CD14-positive monocyte (primary cell): Measurements from ENCODE around the gene CSTPP1. TPM values are rescaled to one million over a fixed set of nuclear protein-coding genes. Genes with fewer than 3 reads are reported as not detected.
A peak's percentile ranks its signal among the peaks of the same experiment; 100 is the strongest.
"Not testable (repeated sequence)": the region's sequence is repeated elsewhere in the genome, so short reads cannot be mapped to it uniquely, and the experiment has no call there.

ENCODE experiments used
- DNase-seq, 3 donors: peaks; one replicate each; pipeline ENCODE4 v3.0.0-alpha.2; 2011 to 2022
- H2AFZ ChIP-seq: 2 replicates; pipeline ENCODE4 v1.6.0; 2012; ENCODE audit warnings: mild to moderate bottlenecking, low read depth, low read length, inconsistent platforms; ENCODE audit not compliant: insufficient read depth, poor library complexity, severe bottlenecking
- H3K27ac ChIP-seq, 2 donors: 1 replicate in 1 of 2; 2 replicates in 1 of 2; pipeline ENCODE4 v1.5.1; 2012 to 2013; ENCODE audit warnings: low read length in 2 of 2, control low read depth in 1 of 2, inconsistent platforms in 1 of 2, low read depth in 1 of 2, mild to moderate bottlenecking in 1 of 2
- H3K27me3 ChIP-seq, 2 donors: one replicate each; pipeline versions ENCODE4 v1.6.0 to v1.6.1; 2011 to 2013; ENCODE audit warnings: low read length in 2 of 2; ENCODE audit not compliant: control insufficient read depth in 2 of 2, insufficient read depth in 2 of 2
- H3K36me3 ChIP-seq, 2 donors: replicated peaks in 1 of 2; 1 replicate in 1 of 2; 2 replicates in 1 of 2; pipeline versions ENCODE4 v1.5.1 to v1.6.1; 2012 to 2013; ENCODE audit warnings: low read length in 2 of 2, control low read depth in 1 of 2, inconsistent platforms in 1 of 2, mild to moderate bottlenecking in 1 of 2; ENCODE audit not compliant: insufficient read depth in 2 of 2, control insufficient read depth in 1 of 2
- H3K4me1 ChIP-seq, 2 donors: 1 replicate in 1 of 2; 2 replicates in 1 of 2; pipeline versions ENCODE4 v1.5.1 to v1.6.1; 2012 to 2013; ENCODE audit warnings: low read length in 2 of 2, control low read depth in 1 of 2, inconsistent platforms in 1 of 2, mild to moderate bottlenecking in 1 of 2, moderate library complexity in 1 of 2; ENCODE audit not compliant: insufficient read depth in 2 of 2, control insufficient read depth in 1 of 2
- H3K4me2 ChIP-seq: replicated peaks from 2 replicates; pipeline ENCODE3; 2012; ENCODE audit warnings: low read length, moderate library complexity, mild to moderate bottlenecking; ENCODE audit not compliant: poor library complexity, severe bottlenecking; ENCODE audit errors: extremely low read depth
- H3K4me3 ChIP-seq, 3 experiments: fragments of 200-600 bp in 1 of 3; sonication (generic) in 1 of 3; replicated peaks in 1 of 3; 1 replicate in 2 of 3; 2 replicates in 1 of 3; pipeline ENCODE4 v1.5.1; 2011 to 2013; ENCODE audit warnings: low read length in 3 of 3, mild to moderate bottlenecking in 3 of 3, control low read depth in 2 of 3, low read depth in 2 of 3, inconsistent platforms in 1 of 3, moderate library complexity in 1 of 3
- H3K79me2 ChIP-seq: 2 replicates; pipeline ENCODE4 v1.6.0; 2012; ENCODE audit warnings: mild to moderate bottlenecking, control low read depth, inconsistent platforms, low read length, moderate library complexity; ENCODE audit not compliant: insufficient read depth
- H3K9ac ChIP-seq: 2 replicates; pipeline ENCODE4 v1.6.0; 2017; ENCODE audit warnings: low read length, mild to moderate bottlenecking; ENCODE audit not compliant: insufficient read depth, poor library complexity, severe bottlenecking
- H3K9me3 ChIP-seq, 2 donors: replicated peaks in 1 of 2; 1 replicate in 1 of 2; 2 replicates in 1 of 2; pipeline versions ENCODE4 v1.5.1 to v1.6.1; 2012 to 2013; ENCODE audit warnings: low read length in 2 of 2, control low read depth in 1 of 2; ENCODE audit not compliant: control insufficient read depth in 1 of 2, insufficient read depth in 1 of 2
- H4K20me1 ChIP-seq: 2 replicates; pipeline ENCODE4 v1.6.0; 2012; ENCODE audit warnings: mild to moderate bottlenecking, low read length, control low read depth, moderate library complexity; ENCODE audit not compliant: insufficient read depth
- H3K27ac Mint-ChIP-seq, 7 donors: one replicate each; pipeline ENCODE4 v1.8.0; 2020; ENCODE audit warnings: mild to moderate bottlenecking in 7 of 7, mixed read lengths in 7 of 7, moderate library complexity in 6 of 7, inconsistent platforms in 2 of 7
- H3K27me3 Mint-ChIP-seq, 3 donors: one replicate each; pipeline ENCODE4 v1.8.0; 2021 to 2022; ENCODE audit warnings: low read depth in 3 of 3, mild to moderate bottlenecking in 3 of 3, mixed read lengths in 3 of 3, moderate library complexity in 3 of 3, inconsistent platforms in 1 of 3
- H3K36me3 Mint-ChIP-seq, 2 donors: one replicate each; pipeline ENCODE4 v1.8.0; 2020; ENCODE audit warnings: mixed read lengths in 2 of 2, inconsistent platforms in 1 of 2, mild to moderate bottlenecking in 1 of 2
- H3K4me1 Mint-ChIP-seq: one replicate; pipeline ENCODE4 v1.8.0; 2020; ENCODE audit warnings: mild to moderate bottlenecking, mixed read lengths
- H3K4me3 Mint-ChIP-seq, 2 donors: one replicate each; pipeline ENCODE4 v1.8.0; 2020; ENCODE audit warnings: mild to moderate bottlenecking in 2 of 2, mixed read lengths in 2 of 2, moderate library complexity in 1 of 2
- H3K9me3 Mint-ChIP-seq, 7 donors: one replicate each; pipeline ENCODE4 v1.8.0; 2020 to 2022; ENCODE audit warnings: mixed read lengths in 7 of 7, mild to moderate bottlenecking in 6 of 7, moderate library complexity in 6 of 7, inconsistent platforms in 2 of 7
- WGBS: methylation state at CpG from one replicate; pipeline ENCODE4 v1.1.5; 2013; ENCODE audit warnings: missing lambda C conversion rate; ENCODE audit not compliant: insufficient coverage; 5-methylcytosine and 5-hydroxymethylcytosine counted together
- intact Hi-C, 2 donors: fragments of 100-400 bp; cut with micrococcal nuclease; formaldehyde crosslinking; loops; one replicate each; pipeline versions ENCODE4 v1.15.0 to v1.15.1; 2023
- polyA plus RNA-seq, 3 donors: library from polyadenylated mRNA; depleted of rRNA in 1 of 3; unstranded in 2 of 3; stranded (reverse) in 1 of 3; fragments of 300-500 nt in 2 of 3; fragments of >200 nt in 1 of 3; fragmentation: Illumina TruSeq in 2 of 3; gene quantifications; 1 replicate in 2 of 3; 2 replicates in 1 of 3; pipeline ENCODE4 v1.2.3, GENCODE V29; 2012 to 2021
- TF ChIP-seq, protein P1 (sequence below): fragments of 200-600 bp; IDR thresholded peaks from one replicate; pipeline ENCODE4 v1.8.0; 2022; ENCODE audit warnings: antibody characterized with exemption, mild to moderate bottlenecking

CSTPP1 gene
- polyA plus RNA-seq, 3 donors = 4.5 to 6.5 (median 5.9) TPM

DNA sequence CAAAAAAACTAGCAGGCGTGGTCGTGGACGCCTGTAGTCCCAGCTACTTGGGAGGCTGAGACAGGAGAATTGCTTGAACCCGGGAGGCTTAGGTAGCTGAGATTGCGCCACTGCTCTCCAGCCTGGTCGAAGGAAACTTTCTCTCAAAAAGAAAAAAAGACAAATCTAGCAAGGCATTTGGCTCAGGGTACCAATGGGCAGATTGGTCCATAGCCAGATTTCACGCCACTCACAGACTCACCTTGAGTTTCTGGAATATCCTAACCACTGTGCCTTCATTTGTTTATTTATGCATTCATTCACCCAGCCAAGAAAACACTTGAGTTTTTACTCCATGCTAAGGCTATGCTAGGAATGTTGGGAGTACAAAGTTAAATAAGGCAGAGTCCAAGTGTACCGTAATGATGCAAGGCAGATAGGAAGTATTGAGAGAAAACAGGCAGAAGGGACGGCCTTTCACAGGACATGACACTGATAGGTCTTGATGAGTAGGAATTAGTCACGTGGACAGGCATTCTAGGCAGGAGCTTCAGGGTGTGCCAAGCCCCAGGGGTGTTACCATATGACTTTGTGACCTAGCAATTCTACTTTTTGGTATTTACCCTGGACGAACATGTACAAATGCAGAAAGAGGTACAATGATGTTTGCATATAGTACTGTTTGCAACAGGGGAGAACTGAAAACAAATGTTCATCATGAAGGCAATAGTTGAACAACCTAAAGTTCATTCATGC is 252.7 kb downstream of the CSTPP1 start:
- 90% methylated on average over 10 of the region's 11 CpGs for WGBS
- no peak overlapping the region for H3K27ac Mint-ChIP-seq
- peak overlapping the region in 1 of 2 donors; percentile 67 for H3K4me3 Mint-ChIP-seq
- peaks cover 52 to 67% (median 56%) of the 10 kb centered on the region in 3 donors for H3K27me3 Mint-ChIP-seq
- DNase-seq = no peak
- no peak overlapping the region for H3K4me2 ChIP-seq
- no peaks in the 10 kb centered on the region for H3K36me3 Mint-ChIP-seq
- H3K36me3 ChIP-seq = no peaks in the 10 kb centered on the region
- H3K4me1 Mint-ChIP-seq = peaks cover 14% of the 10 kb centered on the region
- H3K4me3 ChIP-seq = no peak overlapping the region
- no peak overlapping the region for H2AFZ ChIP-seq
- no peaks in the 10 kb centered on the region for H4K20me1 ChIP-seq
- H3K27ac ChIP-seq = no peak overlapping the region
- peaks cover 20 to 23% of the 10 kb centered on the region in 2 donors for H3K4me1 ChIP-seq
- peaks cover 29 to 52% of the 10 kb centered on the region in 2 donors for H3K27me3 ChIP-seq
- H3K9ac ChIP-seq = no peak overlapping the region
- intact Hi-C loops = no loop called here
- TF ChIP-seq, protein P1, sequence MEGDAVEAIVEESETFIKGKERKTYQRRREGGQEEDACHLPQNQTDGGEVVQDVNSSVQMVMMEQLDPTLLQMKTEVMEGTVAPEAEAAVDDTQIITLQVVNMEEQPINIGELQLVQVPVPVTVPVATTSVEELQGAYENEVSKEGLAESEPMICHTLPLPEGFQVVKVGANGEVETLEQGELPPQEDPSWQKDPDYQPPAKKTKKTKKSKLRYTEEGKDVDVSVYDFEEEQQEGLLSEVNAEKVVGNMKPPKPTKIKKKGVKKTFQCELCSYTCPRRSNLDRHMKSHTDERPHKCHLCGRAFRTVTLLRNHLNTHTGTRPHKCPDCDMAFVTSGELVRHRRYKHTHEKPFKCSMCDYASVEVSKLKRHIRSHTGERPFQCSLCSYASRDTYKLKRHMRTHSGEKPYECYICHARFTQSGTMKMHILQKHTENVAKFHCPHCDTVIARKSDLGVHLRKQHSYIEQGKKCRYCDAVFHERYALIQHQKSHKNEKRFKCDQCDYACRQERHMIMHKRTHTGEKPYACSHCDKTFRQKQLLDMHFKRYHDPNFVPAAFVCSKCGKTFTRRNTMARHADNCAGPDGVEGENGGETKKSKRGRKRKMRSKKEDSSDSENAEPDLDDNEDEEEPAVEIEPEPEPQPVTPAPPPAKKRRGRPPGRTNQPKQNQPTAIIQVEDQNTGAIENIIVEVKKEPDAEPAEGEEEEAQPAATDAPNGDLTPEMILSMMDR = no peak
- H3K9me3 ChIP-seq = peaks cover 0 to 6% of the 10 kb centered on the region in 2 donors
- H3K9me3 Mint-ChIP-seq = peaks cover 0 to 14% (median under 1%) of the 10 kb centered on the region in 7 donors
- H3K79me2 ChIP-seq = no peaks in the 10 kb centered on the region

DNA sequence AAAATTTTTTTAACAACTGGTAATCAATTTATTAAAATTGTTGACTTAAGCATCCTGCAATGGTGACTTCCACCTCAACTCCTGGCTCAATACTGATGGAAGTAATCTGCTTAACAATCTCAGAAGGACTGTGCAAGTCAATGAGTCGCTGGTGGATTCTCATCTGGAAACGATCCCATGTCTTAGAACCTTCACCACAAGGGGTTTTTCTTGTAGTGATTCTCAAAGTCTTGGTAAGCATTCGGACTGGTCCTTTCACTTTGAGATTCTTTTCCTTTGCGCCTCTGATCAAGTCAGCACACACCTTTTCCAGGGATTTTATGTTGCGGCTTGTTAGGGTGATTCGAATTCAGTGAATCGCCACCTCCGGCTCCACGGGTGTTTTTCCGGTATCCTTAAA is 254.6 kb downstream of the CSTPP1 start:
- H3K4me3 Mint-ChIP-seq, H3K79me2 ChIP-seq, H3K9ac ChIP-seq, H3K4me3 ChIP-seq, H3K9me3 ChIP-seq, H3K36me3 ChIP-seq, H2AFZ ChIP-seq, DNase-seq, H3K27ac ChIP-seq, H4K20me1 ChIP-seq, H3K36me3 Mint-ChIP-seq, H3K27ac Mint-ChIP-seq, intact Hi-C loops, H3K4me2 ChIP-seq: not testable (repeated sequence)
- peaks cover 12% of the 10 kb centered on the region for H3K4me1 Mint-ChIP-seq
- peaks cover 13 to 15% of the 10 kb centered on the region in 2 donors for H3K4me1 ChIP-seq
- WGBS = 92% methylated on average over 8 of the region's 10 CpGs
- H3K27me3 Mint-ChIP-seq = peaks cover 41 to 49% (median 44%) of the 10 kb centered on the region in 3 donors
- peaks cover 20 to 36% of the 10 kb centered on the region in 2 donors for H3K27me3 ChIP-seq
- H3K9me3 Mint-ChIP-seq = peaks cover 0 to 14% (median 2%) of the 10 kb centered on the region in 7 donors
